Stimulated activated CD4-positive, alpha-beta T cell treated with anti-CD3 and anti-CD28 coated beads, Interleukin-1b, Interleukin-23, amount 100 ng/mL, for 24 hours (primary cell): Measurements from ENCODE around the gene STK17B.

Experiments
- DNase-seq, 4 experiments: peaks; one replicate each; pipeline ENCODE4 v3.0.0-alpha.2; 2020; ENCODE audit warnings: low read depth in 4 of 4, low spot score in 1 of 4

Gene STK17B

GRCh38 chr2:196184921-196185320, 13.5 kb upstream of the STK17B start:
- no peak for DNase-seq

- DNase-seq, result no peak
Measured at GRCh38 chr2:196183528-196184231, 12.3 kb upstream of the STK17B start.

GRCh38 chr2:196183172-196183473, 11.7 kb upstream of the STK17B start:
- no peak for DNase-seq

DNA sequence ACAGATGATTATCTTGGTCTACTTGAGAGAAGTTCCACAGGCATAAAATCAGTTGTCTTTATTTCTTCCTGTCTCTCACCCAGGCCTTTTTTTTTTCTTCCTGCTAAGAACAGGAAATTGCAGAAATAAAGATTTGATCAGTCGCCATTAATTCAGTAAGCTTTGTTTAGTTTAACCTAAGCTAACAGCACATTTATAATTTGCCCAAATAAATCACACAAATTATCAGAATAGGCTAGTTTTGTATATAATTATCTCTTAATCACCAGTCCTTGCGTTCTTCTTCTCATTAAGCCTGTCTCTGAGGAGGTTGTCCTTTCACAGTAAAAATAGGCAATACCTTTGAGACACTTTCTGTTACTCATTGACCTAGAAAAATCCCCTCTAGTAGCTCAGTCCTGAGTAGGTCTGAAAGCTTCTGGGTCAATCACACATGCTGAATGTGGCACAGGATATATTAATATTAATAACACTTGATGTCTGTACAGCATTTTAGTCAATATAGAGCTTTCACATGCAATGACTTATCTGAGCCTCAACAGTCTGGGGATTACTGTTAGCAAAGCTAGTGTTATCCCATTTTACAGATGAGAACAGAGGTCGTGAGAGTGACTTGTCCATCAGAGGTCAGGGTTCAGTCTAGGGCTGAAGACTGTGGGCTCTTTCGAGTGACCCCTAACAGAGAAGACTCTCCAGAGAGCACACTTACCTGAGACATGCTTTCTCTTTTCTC, 11.2 kb upstream of the STK17B start:
- no peak for DNase-seq

- DNase-seq, result no peak
Measured at GRCh38 chr2:196181484-196181883, 10.1 kb upstream of the STK17B start.

GRCh38 chr2:196177124-196177523, 5.7 kb upstream of the STK17B start:
- no peak for DNase-seq

DNA sequence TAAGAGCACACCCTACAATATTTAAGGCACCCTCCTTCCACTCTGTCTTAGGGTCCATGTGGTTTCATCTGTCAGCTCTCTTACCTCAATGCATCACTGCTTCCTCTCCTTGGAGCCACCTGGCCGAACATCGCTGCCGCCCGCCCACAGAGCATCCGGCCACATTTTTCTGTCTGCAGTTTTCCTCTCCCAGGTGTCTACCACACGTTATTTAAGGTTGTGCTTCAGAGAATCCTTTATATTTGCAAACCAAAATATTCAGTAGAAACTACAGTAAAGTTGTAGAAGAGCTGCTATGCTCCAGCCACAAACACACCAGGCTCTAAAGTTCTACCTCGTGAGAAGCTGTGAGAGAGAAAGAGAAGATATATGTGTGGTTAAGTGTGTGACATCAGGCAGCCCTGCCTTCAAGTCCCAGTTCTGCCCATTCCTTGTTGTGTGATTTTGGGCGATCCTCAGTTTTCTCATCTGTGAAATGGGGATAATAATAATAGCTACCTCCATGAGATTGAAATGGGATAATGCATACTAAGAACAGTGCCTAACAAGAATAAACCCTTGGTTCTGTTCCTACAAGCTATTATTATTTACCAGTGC, 4.9 kb upstream of the STK17B start:
- DNase-seq, result peak in 3 of 4 experiments; percentile 34 to 59 (median 48)

- DNase-seq, result no peak
Measured at GRCh38 chr2:196174404-196174803, 3.0 kb upstream of the STK17B start.

- DNase-seq, result no peak
Measured at GRCh38 chr2:196173505-196173904, 2.1 kb upstream of the STK17B start.

- no peak for DNase-seq
Measured at GRCh38 chr2:196172951-196173350, 1.6 kb upstream of the STK17B start.

DNA sequence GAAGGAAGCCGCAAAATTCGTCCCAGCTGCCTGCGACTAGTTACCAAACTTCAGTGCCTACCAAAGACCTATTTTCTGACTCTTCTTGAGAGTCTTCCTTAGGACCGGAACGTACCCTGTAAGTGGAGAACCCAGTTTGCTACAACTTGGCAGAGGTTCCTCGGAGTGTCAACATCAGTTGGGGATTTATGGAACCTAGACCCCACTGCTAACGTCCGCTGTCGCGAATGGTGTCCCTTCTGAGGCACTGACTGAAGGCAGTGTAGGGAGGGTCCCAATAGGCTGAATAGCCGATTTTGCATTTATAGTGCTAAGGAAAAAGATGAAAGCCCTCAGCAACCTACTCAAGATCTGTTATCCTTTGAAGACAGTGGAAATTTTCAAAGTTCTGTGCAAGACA, 568 bp upstream of the STK17B start:
- no peak for DNase-seq

GRCh38 chr2:196170606-196171247, 651 bp downstream of the STK17B start:
- no peak for DNase-seq

- peak in 1 of 4 experiments; percentile 32 for DNase-seq
Measured at GRCh38 chr2:196170213-196170605, 1.2 kb downstream of the STK17B start.

DNA sequence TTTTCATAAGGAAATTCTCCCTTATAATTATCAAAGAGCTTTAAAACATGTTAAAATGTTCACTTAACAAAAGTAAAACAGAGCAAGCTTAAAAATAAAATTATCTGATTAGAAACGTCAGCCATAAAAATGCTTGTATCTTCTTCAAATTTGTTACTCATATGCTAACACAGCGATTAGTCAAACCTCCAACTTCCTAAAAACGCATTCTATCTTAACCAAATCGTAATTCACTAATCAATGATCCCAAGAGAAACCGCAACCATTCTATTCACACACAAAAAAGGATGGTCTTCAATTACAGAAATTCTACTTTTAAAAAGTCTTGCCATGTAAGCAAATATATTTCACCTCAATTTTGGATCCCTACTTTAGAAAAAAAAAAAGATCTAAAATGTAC, 1.9 kb downstream of the STK17B start:
- DNase-seq, result no peak

GRCh38 chr2:196168181-196168580, 3.2 kb downstream of the STK17B start:
- DNase-seq, result no peak

GRCh38 chr2:196167666-196168065, 3.7 kb downstream of the STK17B start:
- DNase-seq, result no peak

GRCh38 chr2:196166876-196167275, 4.5 kb downstream of the STK17B start:
- no peak for DNase-seq

GRCh38 chr2:196165016-196165415, 6.4 kb downstream of the STK17B start:
- no peak for DNase-seq

DNA sequence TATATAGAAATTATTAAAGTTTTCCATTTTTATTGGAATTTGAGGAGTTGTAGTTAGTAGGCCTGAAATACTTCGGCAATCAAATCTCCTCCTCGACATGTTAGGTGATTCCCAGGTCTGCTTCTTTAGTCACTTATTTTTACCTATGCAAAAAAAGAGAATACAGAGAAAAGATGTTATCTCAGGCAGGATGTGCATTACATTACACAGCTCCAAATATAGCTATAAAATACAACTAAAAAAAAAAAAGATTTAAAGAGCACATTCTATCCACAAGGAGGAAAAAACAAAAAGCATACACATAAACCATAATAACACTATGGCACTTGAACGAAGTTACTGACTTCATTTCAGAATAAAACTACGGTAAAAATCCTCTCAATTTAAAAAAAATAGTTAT, 8.1 kb downstream of the STK17B start:
- no peak for DNase-seq

GRCh38 chr2:196162586-196163175, 8.7 kb downstream of the STK17B start:
- no peak for DNase-seq

GRCh38 chr2:196160946-196161345, 10.4 kb downstream of the STK17B start:
- no peak for DNase-seq

DNA sequence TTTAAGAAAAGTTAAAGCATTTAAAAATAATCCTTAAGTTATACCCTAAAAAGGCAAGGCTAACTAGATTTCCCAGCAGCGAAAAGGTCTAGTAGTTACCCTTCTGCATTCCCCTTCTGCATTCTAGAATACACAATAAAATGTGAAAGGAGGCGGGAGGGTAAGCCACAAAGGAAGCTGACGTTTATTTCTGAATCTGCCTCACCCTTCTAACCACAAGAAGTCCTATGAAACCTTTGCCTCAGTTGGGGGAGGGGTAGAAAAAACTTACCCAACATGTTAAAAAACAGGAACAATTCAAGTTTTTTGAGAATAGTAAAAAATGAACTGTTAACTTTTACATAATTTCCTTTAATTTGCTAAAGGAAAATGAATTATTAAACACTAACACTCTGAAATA, 11.3 kb downstream of the STK17B start:
- peak in 1 of 4 experiments; percentile 23 for DNase-seq
